ENCODE results near the gene ENTPD6.

ENTPD6 gene

DNA sequence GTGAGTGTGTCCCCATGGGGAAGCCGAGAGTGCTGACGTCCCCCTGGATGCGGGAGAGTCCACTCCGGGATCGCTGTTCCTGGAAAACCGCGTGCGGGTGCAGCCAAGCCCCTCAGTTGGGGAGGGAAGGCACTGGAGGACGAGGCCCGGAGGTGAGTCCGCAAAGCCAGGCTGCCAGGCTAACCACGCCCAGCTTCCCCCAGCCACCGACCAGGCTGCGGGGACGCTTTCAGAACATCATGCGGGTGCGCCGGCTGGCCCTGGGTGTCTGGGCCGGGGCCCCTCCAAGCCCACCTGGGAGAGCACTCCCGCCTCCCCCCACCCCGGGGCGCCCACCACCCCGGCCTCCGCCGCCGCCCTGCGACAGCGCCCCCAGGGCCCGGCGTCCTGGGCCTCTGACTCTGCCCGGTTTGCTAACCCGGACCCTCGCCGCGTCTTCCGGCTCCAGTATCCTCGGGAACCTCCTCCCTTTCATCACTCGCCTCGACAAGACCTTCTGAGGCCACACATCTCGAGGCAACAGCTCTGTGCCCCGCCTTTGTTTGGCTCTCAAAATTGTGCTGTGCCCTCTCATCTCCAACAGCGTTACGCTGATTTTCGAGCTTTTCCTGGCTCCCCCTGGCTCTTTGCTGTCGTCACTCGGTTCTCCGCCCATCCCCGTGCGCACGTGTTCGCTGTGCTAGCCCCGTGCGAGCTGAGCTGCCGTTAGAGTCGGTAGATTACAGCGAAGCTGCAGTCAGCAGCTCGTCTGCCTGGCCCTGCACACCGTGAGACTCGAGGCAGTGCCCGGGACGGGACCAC, 47.1 kb upstream of the ENTPD6 start:
- H3K9me3 ChIP-seq (ENCODE audit: control insufficient read depth, insufficient read depth, low read length), result no peaks in the 10 kb centered on the region
- H3K4me2 ChIP-seq (ENCODE audit: low read length), result no peak overlapping the region
- TF ChIP-seq, protein P1, sequence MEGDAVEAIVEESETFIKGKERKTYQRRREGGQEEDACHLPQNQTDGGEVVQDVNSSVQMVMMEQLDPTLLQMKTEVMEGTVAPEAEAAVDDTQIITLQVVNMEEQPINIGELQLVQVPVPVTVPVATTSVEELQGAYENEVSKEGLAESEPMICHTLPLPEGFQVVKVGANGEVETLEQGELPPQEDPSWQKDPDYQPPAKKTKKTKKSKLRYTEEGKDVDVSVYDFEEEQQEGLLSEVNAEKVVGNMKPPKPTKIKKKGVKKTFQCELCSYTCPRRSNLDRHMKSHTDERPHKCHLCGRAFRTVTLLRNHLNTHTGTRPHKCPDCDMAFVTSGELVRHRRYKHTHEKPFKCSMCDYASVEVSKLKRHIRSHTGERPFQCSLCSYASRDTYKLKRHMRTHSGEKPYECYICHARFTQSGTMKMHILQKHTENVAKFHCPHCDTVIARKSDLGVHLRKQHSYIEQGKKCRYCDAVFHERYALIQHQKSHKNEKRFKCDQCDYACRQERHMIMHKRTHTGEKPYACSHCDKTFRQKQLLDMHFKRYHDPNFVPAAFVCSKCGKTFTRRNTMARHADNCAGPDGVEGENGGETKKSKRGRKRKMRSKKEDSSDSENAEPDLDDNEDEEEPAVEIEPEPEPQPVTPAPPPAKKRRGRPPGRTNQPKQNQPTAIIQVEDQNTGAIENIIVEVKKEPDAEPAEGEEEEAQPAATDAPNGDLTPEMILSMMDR (IDR thresholded peaks at IDR 0.05; ENCODE audit: low read depth, low read length, poor library complexity, severe bottlenecking), result no peak
- no peak for TF ChIP-seq EZH2phosphoT487 (IDR thresholded peaks at IDR 0.05; ENCODE audit: borderline replicate concordance, low read length)
- H3K4me3 ChIP-seq (ENCODE audit: low read length), result no peak overlapping the region
- H3K27ac ChIP-seq (ENCODE audit: low read depth, low read length), result no peak overlapping the region
- no peaks in the 10 kb centered on the region for H3K4me1 ChIP-seq (ENCODE audit: control insufficient read depth, low read length)
- H4K20me1 ChIP-seq (ENCODE audit: control insufficient read depth, insufficient read depth, low read depth, low read length), result no peaks in the 10 kb centered on the region
- no peaks in the 10 kb centered on the region for H3K79me2 ChIP-seq (ENCODE audit: control insufficient read depth, low read length)
- no peaks in the 10 kb centered on the region for H3F3A ChIP-seq (ENCODE audit: control insufficient read depth, insufficient read depth)
- no peaks in the 10 kb centered on the region for H3K36me3 ChIP-seq (ENCODE audit: control insufficient read depth, low read length)
- H3K9me2 ChIP-seq (replicated peaks; ENCODE audit: control insufficient read depth, low read length), result no peaks in the 10 kb centered on the region
- peaks cover 7% of the 10 kb centered on the region; the same call in 1 of the 2 replicates for H3K27me3 ChIP-seq (ENCODE audit: control insufficient read depth, low read length)

DNA sequence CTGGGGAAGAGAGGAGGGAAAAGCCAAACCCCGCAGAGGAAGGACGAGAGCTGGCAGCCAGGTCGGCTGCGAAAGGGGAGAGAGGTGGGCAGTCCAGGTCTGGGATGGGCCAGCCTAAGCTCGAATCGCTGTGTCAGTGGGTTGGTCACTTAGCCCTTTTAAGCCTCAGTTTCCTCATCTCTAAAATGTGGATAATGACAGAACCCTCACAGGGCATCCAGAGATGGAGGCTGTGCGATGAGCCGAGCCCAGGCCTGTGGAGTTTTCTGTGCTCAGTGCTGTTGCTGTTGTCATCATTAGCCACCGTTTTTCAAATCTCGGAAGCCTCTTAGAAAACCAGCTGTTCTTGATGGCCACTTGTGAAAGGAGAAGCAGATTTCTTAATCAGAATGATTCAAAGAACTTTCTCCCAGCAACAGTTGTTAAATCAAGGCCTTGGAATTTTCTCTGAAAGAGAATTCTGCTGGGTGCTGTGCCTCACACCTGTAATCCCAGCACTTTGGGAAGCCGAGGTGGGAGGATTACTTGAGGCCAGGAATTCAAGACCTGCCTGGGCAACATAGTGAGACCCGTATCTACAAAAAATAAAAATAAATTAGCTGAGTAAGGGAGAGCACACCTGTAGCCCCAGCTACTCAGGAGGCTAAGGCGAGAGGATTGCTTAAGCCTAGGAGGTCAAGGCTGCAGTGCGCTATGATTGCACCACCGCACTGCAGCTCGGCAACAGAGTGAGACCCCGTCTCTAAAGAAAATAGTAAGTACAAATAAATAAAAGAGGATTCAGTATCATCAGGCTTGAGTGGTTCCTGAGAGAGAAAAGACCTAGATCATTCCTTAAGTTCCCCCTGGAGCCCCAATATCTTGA, 46.3 kb upstream of the ENTPD6 start:
- H3K4me1 ChIP-seq (ENCODE audit: control insufficient read depth, low read length), result no peaks in the 10 kb centered on the region
- H3K27me3 ChIP-seq (ENCODE audit: control insufficient read depth, low read length), result peaks cover 7% of the 10 kb centered on the region; the same call in 1 of the 2 replicates
- no peaks in the 10 kb centered on the region for H3K36me3 ChIP-seq (ENCODE audit: control insufficient read depth, low read length)
- no peaks in the 10 kb centered on the region for H3F3A ChIP-seq (ENCODE audit: control insufficient read depth, insufficient read depth)
- no peak overlapping the region for H3K4me2 ChIP-seq (ENCODE audit: low read length)
- H3K4me3 ChIP-seq (ENCODE audit: low read length), result no peak overlapping the region
- no peak for TF ChIP-seq EZH2phosphoT487 (IDR thresholded peaks at IDR 0.05; ENCODE audit: borderline replicate concordance, low read length)
- TF ChIP-seq, protein P1 (IDR thresholded peaks at IDR 0.05; ENCODE audit: low read depth, low read length, poor library complexity, severe bottlenecking), result no peak
- H3K9me3 ChIP-seq (ENCODE audit: control insufficient read depth, insufficient read depth, low read length), result no peaks in the 10 kb centered on the region
- H3K79me2 ChIP-seq (ENCODE audit: control insufficient read depth, low read length), result no peaks in the 10 kb centered on the region
- no peaks in the 10 kb centered on the region for H3K9me2 ChIP-seq (replicated peaks; ENCODE audit: control insufficient read depth, low read length)
- no peaks in the 10 kb centered on the region for H4K20me1 ChIP-seq (ENCODE audit: control insufficient read depth, insufficient read depth, low read depth, low read length)
- H3K27ac ChIP-seq (ENCODE audit: low read depth, low read length), result no peak overlapping the region

DNA sequence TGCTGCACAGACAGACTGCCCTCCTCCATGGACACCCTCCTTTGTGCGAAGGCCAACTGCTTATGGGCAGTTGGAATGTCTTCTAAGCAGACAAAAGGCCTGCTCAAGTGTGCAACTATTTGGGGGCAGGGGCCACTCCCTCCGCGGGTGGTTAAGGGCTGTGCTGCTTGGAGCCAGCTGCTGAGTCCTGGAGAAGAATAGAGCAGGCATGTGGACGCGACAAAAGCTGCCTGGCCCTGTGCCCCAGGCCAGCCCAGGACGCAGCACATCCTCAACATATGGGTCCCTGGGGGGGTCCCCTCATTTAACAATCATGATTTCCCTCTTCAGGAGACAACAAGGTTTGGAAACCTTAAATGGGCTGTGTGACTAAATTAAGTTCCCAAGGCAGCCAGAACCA, 45.5 kb upstream of the ENTPD6 start:
- TF ChIP-seq EZH2phosphoT487 (IDR thresholded peaks at IDR 0.05; ENCODE audit: borderline replicate concordance, low read length), result no peak
- TF ChIP-seq, protein P1 (IDR thresholded peaks at IDR 0.05; ENCODE audit: low read depth, low read length, poor library complexity, severe bottlenecking), result no peak
- H3K79me2 ChIP-seq (ENCODE audit: control insufficient read depth, low read length), result no peaks in the 10 kb centered on the region
- H3K27ac ChIP-seq (ENCODE audit: low read depth, low read length), result no peak overlapping the region
- H3K27me3 ChIP-seq (ENCODE audit: control insufficient read depth, low read length), result peaks cover 6% of the 10 kb centered on the region; the same call in 1 of the 2 replicates
- no peaks in the 10 kb centered on the region for H3K4me1 ChIP-seq (ENCODE audit: control insufficient read depth, low read length)
- no peaks in the 10 kb centered on the region for H3F3A ChIP-seq (ENCODE audit: control insufficient read depth, insufficient read depth)
- no peak overlapping the region for H3K4me3 ChIP-seq (ENCODE audit: low read length)
- H3K36me3 ChIP-seq (ENCODE audit: control insufficient read depth, low read length), result no peaks in the 10 kb centered on the region
- H3K4me2 ChIP-seq (ENCODE audit: low read length), result no peak overlapping the region
- H3K9me3 ChIP-seq (ENCODE audit: control insufficient read depth, insufficient read depth, low read length), result no peaks in the 10 kb centered on the region
- no peaks in the 10 kb centered on the region for H4K20me1 ChIP-seq (ENCODE audit: control insufficient read depth, insufficient read depth, low read depth, low read length)
- no peaks in the 10 kb centered on the region for H3K9me2 ChIP-seq (replicated peaks; ENCODE audit: control insufficient read depth, low read length)

All from DOHH2 (cell line).